ENCODE results near the gene DPP6. TPM values are rescaled to one million over a fixed set of nuclear protein-coding genes. Genes with fewer than 3 reads are reported as not detected.

DPP6 gene
- total RNA-seq, 4 donors from 2014 or later: 1.8 to 33.7 (median 6.4) TPM

GRCh38 chr7:154202002-154202401 lies 149.8 kb downstream of the DPP6 start:
- in situ Hi-C loops (cut with MboI; ENCODE audit: low pct_ligation_motif_present in 1 of 4, low pct_unique_long_range_greater_than_20kb in 1 of 4, low sequenced_read_pairs in 3 of 4) (no loop called here), intact Hi-C loops (cut with DNase I; ENCODE audit: low total_unique reads) (no loop called here)
- H3K9me3 ChIP-seq: no peaks in the 10 kb centered on the region
- H3K4me1 ChIP-seq: no peaks in the 10 kb centered on the region
- no peak overlapping the region for H3K27ac ChIP-seq
- no peak for DNase-seq
- WGBS, 2 donors (ENCODE audit: low coverage in 1 of 2): 75 to 77% methylated on average over 7 of the region's 7 CpGs
- no peaks in the 10 kb centered on the region for H3K27me3 ChIP-seq
- no peaks in the 10 kb centered on the region for H3K36me3 ChIP-seq
- no peak overlapping the region for H3K4me3 ChIP-seq
- TF ChIP-seq POLR2A (IDR thresholded peaks at IDR 0.05): no peak
- no peak for TF ChIP-seq EP300 (IDR thresholded peaks at IDR 0.05; ENCODE audit: low read depth)
- TF ChIP-seq POLR2AphosphoS5 (IDR thresholded peaks at IDR 0.05): no peak
- TF ChIP-seq CTCF (IDR thresholded peaks at IDR 0.05): no peak

- H3K36me3 ChIP-seq: no peaks in the 10 kb centered on the region
- DNase-seq: no peak
- 70% methylated on average over 4 of the region's 4 CpGs; no CpG with 5 or more reads in 1 of the 2 donors for WGBS, 2 donors (ENCODE audit: low coverage in 1 of 2)
- no peaks in the 10 kb centered on the region for H3K4me1 ChIP-seq
- no peak overlapping the region for H3K27ac ChIP-seq
- no peak overlapping the region for H3K4me3 ChIP-seq
- H3K9me3 ChIP-seq: no peaks in the 10 kb centered on the region
- TF ChIP-seq POLR2A (IDR thresholded peaks at IDR 0.05): no peak
- no peak for TF ChIP-seq EP300 (IDR thresholded peaks at IDR 0.05; ENCODE audit: low read depth)
- TF ChIP-seq POLR2AphosphoS5 (IDR thresholded peaks at IDR 0.05): no peak
- TF ChIP-seq CTCF (IDR thresholded peaks at IDR 0.05): no peak
- in situ Hi-C loops (cut with MboI; ENCODE audit: low pct_ligation_motif_present in 1 of 4, low pct_unique_long_range_greater_than_20kb in 1 of 4, low sequenced_read_pairs in 3 of 4): no loop called here
- intact Hi-C loops (cut with DNase I; ENCODE audit: low total_unique reads): no loop called here
- no peaks in the 10 kb centered on the region for H3K27me3 ChIP-seq
Observed at GRCh38 chr7:154204046-154204445, 151.8 kb downstream of the DPP6 start.

DNA sequence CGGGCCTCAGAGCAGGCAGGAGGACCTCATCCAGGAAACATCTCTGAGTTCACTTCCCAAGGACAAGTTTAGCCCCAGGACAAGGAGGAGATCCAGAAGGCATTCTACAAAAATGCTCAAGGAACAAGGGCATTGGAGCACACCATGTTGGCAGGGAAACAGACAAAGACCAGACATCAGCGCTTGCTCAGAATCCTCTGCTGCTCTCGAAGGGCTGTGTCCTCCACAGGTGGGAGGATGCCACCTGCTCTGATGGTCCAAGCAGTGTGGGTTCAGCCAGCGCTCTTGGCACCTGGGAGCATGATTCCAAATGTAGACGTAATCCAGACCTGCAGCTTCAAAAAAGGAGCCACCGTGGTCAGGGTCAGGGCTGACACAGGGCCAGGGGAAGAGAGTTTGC lies 160.7 kb downstream of the DPP6 start:
- in situ Hi-C loops (cut with MboI; ENCODE audit: low pct_ligation_motif_present in 1 of 4, low pct_unique_long_range_greater_than_20kb in 1 of 4, low sequenced_read_pairs in 3 of 4): no loop called here
- no peak overlapping the region for H3K4me3 ChIP-seq
- TF ChIP-seq CTCF (IDR thresholded peaks at IDR 0.05) (no peak), POLR2A (IDR thresholded peaks at IDR 0.05) (no peak), POLR2AphosphoS5 (IDR thresholded peaks at IDR 0.05) (no peak), EP300 (IDR thresholded peaks at IDR 0.05; ENCODE audit: low read depth) (no peak)
- no peaks in the 10 kb centered on the region for H3K4me1 ChIP-seq
- DNase-seq: no peak
- H3K36me3 ChIP-seq: no peaks in the 10 kb centered on the region
- 68 to 70% methylated on average over 2 to 6 of the region's 6 CpGs for WGBS, 2 donors (ENCODE audit: low coverage in 1 of 2)
- no peak overlapping the region for H3K27ac ChIP-seq
- no peaks in the 10 kb centered on the region for H3K9me3 ChIP-seq
- intact Hi-C loops (cut with DNase I; ENCODE audit: low total_unique reads): no loop called here
- no peaks in the 10 kb centered on the region for H3K27me3 ChIP-seq

- no peak overlapping the region for H3K27ac ChIP-seq
- H3K4me3 ChIP-seq: no peak overlapping the region
- in situ Hi-C loops (cut with MboI; ENCODE audit: low pct_ligation_motif_present in 1 of 4, low pct_unique_long_range_greater_than_20kb in 1 of 4, low sequenced_read_pairs in 3 of 4) (no loop called here), intact Hi-C loops (cut with DNase I; ENCODE audit: low total_unique reads) (no loop called here)
- no peaks in the 10 kb centered on the region for H3K9me3 ChIP-seq
- H3K36me3 ChIP-seq: no peaks in the 10 kb centered on the region
- WGBS, 2 donors (ENCODE audit: low coverage in 1 of 2): 58% methylated on average over 7 of the region's 7 CpGs; no CpG with 5 or more reads in 1 of the 2 donors
- TF ChIP-seq POLR2A (IDR thresholded peaks at IDR 0.05) (no peak), POLR2AphosphoS5 (IDR thresholded peaks at IDR 0.05) (no peak), EP300 (IDR thresholded peaks at IDR 0.05; ENCODE audit: low read depth) (no peak), CTCF (IDR thresholded peaks at IDR 0.05) (no peak)
- DNase-seq: no peak
- no peaks in the 10 kb centered on the region for H3K4me1 ChIP-seq
- no peaks in the 10 kb centered on the region for H3K27me3 ChIP-seq
Observed at GRCh38 chr7:154217688-154218340, 165.6 kb downstream of the DPP6 start.

Data from transverse colon (tissue), 4 donors.